Sigmoid colon (tissue), 7 donors: ENCODE measurements around the gene MROH8. TPM values are rescaled to one million over a fixed set of nuclear protein-coding genes. Genes with fewer than 3 reads are reported as not detected.

Source experiments
- DNase-seq: peaks from one replicate; pipeline ENCODE4 v3.0.0-alpha.2; 2019
- H3K27ac ChIP-seq, 4 donors: fragments of 200-600 bp; sonication (generic); one replicate each; pipeline ENCODE4 v1.5.1; 2016 to 2019; ENCODE audit warnings: mild to moderate bottlenecking in 1 of 4
- H3K27me3 ChIP-seq, 3 donors: fragments of 200-600 bp; sonication (generic); one replicate each; pipeline ENCODE4 v1.5.1; 2019; ENCODE audit warnings: mild to moderate bottlenecking in 1 of 3
- H3K36me3 ChIP-seq, 4 donors: fragments of 200-600 bp; sonication (generic); one replicate each; pipeline ENCODE4 v1.5.1; 2016 to 2019
- H3K4me1 ChIP-seq, 4 donors: fragments of 200-600 bp; sonication (generic); one replicate each; pipeline ENCODE4 v1.5.1; 2017 to 2019
- H3K4me3 ChIP-seq, 4 donors: fragments of 200-600 bp; sonication (generic); one replicate each; pipeline ENCODE4 v1.5.1; 2017 to 2019; ENCODE audit warnings: mild to moderate bottlenecking in 2 of 4, moderate library complexity in 1 of 4
- H3K9me3 ChIP-seq, 4 donors: fragments of 200-600 bp in 3 of 4; sonication (generic) in 3 of 4; one replicate each; pipeline versions ENCODE4 v1.5.1 to v1.6.1; 2013 to 2019
- EP300 ChIP-seq, 4 donors: sonication (generic); formaldehyde crosslinking; IDR thresholded peaks; one replicate each; pipeline ENCODE4 v1.6.1; 2017; ENCODE audit warnings: antibody characterized with exemption in 4 of 4
- POLR2A ChIP-seq, 2 donors: fragments of 450-650 bp; IDR thresholded peaks; one replicate each; pipeline ENCODE4 v1.6.1; 2016; ENCODE audit warnings: antibody characterized with exemption in 2 of 2, mild to moderate bottlenecking in 2 of 2, moderate library complexity in 2 of 2
- POLR2AphosphoS5 ChIP-seq, 4 donors: sonication (generic); formaldehyde crosslinking; IDR thresholded peaks; one replicate each; pipeline ENCODE4 v1.6.1; 2017; ENCODE audit warnings: antibody characterized with exemption in 4 of 4
- WGBS, 2 donors: extraction: QIAGEN DNeasy Blood & Tissue Kit; methylation state at CpG; one replicate each; pipeline ENCODE4 v1.1.7; 2013; 5-methylcytosine and 5-hydroxymethylcytosine counted together
- intact Hi-C: fragments of 100-400 bp; cut with DNase I; formaldehyde crosslinking; loops from one replicate; pipeline ENCODE4 v1.15.1; 2023
- polyA plus RNA-seq, 3 donors: library from polyadenylated mRNA; stranded (reverse); fragments of 200-250 nt; gene quantifications; one replicate each; pipeline ENCODE4 v1.2.3, GENCODE V29; 2013
- total RNA-seq, 4 donors: library from RNA; depleted of rRNA; stranded (reverse); fragments of >200 nt; gene quantifications; one replicate each; pipeline ENCODE4 v1.1.0, GENCODE V29; 2016
- TF ChIP-seq, protein P1 (sequence below), 4 experiments: fragments of 450-650 bp in 3 of 4; fragments of 200-600 bp in 1 of 4; IDR thresholded peaks; one replicate each; pipeline ENCODE4 v1.5.1; 2016 to 2019; ENCODE audit warnings: antibody characterized with exemption in 4 of 4, mild to moderate bottlenecking in 3 of 4, moderate library complexity in 2 of 4
- donor health status: healthy with polysubstance abuse.
- donor health status: Bipolar disorder and iron deficiency.
- donor health status: healthy.

MROH8 gene
- 10 to 100 TPM in 1 of 4 donors, 1 to 10 TPM in 3; 1.8 to 11.1 (median 5.1) TPM for total RNA-seq
- 1 to 10 TPM in 2 of 3 donors, under 1 TPM in 1; 0.46 to 2.4 (median 1.0) TPM for polyA plus RNA-seq

DNA sequence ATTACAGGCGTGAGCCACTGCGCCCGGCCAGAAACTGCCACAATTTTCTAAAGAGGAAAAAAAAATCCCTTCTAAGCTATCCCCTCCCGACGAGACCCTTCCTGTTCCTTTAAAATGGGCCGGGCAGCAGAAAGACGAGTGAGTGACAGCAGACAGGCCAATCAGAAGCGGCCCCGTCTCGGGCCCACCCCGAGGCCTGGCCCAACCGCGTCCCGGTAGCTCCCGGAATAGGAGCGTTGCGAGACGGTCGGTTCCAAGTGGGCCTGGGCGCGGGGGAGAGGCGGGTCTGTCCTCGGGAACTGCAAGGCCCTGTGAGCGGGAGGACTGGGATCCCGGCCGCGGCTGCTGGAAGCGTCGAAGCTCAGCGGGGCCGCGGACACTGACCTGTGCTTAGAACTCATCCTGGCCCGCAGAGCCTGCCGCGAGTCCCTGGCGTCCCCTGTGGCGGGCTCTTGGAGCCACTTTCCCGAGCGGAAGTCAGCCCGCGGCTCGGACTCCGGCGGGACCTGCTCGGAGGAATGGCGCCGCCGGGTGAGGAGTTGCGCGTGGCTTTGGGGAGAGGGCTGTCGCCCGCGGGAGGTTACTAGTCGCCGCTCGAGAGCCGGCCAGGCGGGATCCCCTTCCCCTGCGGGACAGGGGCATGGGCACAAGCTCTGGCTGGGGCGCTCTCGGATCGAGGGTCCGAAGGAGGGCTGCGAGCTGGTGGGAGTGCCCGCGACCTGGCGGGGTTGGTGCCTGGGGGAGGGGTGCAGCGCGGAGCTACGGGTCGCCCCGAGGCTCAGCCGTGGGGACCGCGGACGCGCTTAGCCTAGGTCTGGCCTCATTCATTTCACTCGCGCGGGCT lies at the start of gene MROH8, which contains the start of gene RPN2:
MROH8 (minus strand) TSS at position 710 of the 844 bp plus-strand sequence.
RPN2 (plus strand) TSS at position 492 of the 844 bp plus-strand sequence; CDS start at position 519, 27 bp downstream.
- Histone ChIP-seq H3K4me1 (peaks cover 0 to 45% (median 32%) of the 10 kb centered on the region in 4 donors), H3K36me3 (peaks cover 0 to 9% (median 1%) of the 10 kb centered on the region in 4 donors), H3K27me3 (no peaks in the 10 kb centered on the region), H3K27ac (peak within 1 kb of the TSS; percentile 95 to 98 (median 98)), H3K4me3 (peak within 1 kb of the TSS; percentile 69 to 93 (median 74)), H3K9me3 (no peaks in the 10 kb centered on the region)
- peak; percentile 99 for DNase-seq
- TF ChIP-seq, protein P1, sequence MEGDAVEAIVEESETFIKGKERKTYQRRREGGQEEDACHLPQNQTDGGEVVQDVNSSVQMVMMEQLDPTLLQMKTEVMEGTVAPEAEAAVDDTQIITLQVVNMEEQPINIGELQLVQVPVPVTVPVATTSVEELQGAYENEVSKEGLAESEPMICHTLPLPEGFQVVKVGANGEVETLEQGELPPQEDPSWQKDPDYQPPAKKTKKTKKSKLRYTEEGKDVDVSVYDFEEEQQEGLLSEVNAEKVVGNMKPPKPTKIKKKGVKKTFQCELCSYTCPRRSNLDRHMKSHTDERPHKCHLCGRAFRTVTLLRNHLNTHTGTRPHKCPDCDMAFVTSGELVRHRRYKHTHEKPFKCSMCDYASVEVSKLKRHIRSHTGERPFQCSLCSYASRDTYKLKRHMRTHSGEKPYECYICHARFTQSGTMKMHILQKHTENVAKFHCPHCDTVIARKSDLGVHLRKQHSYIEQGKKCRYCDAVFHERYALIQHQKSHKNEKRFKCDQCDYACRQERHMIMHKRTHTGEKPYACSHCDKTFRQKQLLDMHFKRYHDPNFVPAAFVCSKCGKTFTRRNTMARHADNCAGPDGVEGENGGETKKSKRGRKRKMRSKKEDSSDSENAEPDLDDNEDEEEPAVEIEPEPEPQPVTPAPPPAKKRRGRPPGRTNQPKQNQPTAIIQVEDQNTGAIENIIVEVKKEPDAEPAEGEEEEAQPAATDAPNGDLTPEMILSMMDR (IDR thresholded peaks at IDR 0.05), result no peak
- TF ChIP-seq POLR2A (IDR thresholded peaks at IDR 0.05) (peak; percentile 29 to 46), POLR2AphosphoS5 (IDR thresholded peaks at IDR 0.05) (peak; percentile 62 to 85 (median 76)), EP300 (IDR thresholded peaks at IDR 0.05) (no peak)
- WGBS, 2 donors, result 0% methylated on average over 80 of the region's 80 CpGs
- intact Hi-C loops, result loop anchor here (2.0 kb wide), 1 partner anchor 348 kb away; the partner anchor contains the start of gene BLCAP

- H3K36me3 ChIP-seq, result peaks cover 63 to 100% (median 86%) of the 10 kb centered on the region in 4 donors
- WGBS, 2 donors, result 93 to 95% methylated on average over 5 of the region's 5 CpGs
Measured at GRCh38 chr20:37228656-37229055, 49.3 kb upstream of the MROH8 start.

DNA sequence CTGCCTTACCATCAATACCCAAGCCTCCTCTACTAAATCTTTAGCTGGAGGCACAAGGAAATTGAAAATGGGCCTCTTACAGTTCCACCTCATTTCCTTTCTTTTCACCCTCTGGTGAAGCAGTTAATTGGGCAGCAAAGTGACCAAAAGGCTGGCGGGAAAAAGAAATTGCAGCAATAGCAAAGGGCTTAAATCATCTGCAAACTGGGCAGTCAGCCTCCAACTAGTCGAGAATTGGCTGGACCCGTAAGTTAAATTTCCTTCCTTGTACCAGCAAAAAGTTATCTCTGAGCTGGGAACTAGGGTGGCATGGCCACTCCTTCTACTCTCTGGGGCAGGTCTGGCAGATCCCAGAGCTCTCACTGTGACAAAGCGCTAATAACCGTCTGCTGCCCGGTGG lies 48.7 kb upstream of the MROH8 start:
- Histone ChIP-seq H3K27ac (peak overlapping the region in 2 of 4 donors; percentile 15 to 16), H3K4me1 (peaks cover 0 to 18% (median 8%) of the 10 kb centered on the region in 4 donors), H3K4me3 (no peak overlapping the region), H3K27me3 (no peaks in the 10 kb centered on the region), H3K36me3 (peaks cover 63 to 100% (median 82%) of the 10 kb centered on the region in 4 donors), H3K9me3 (no peaks in the 10 kb centered on the region)
- intact Hi-C loops, result no loop called here
- TF ChIP-seq POLR2A (IDR thresholded peaks at IDR 0.05) (no peak), POLR2AphosphoS5 (IDR thresholded peaks at IDR 0.05) (no peak), EP300 (IDR thresholded peaks at IDR 0.05) (no peak)
- TF ChIP-seq, protein P1 (IDR thresholded peaks at IDR 0.05), result no peak
- DNase-seq, result no peak
- 91 to 92% methylated on average over 6 of the region's 6 CpGs for WGBS, 2 donors

More at GRCh38 chr20:37228656-37229055, 49.3 kb upstream of the MROH8 start:
- no peaks in the 10 kb centered on the region for H3K27me3 ChIP-seq
- TF ChIP-seq, protein P1 (IDR thresholded peaks at IDR 0.05), result no peak
- TF ChIP-seq EP300 (IDR thresholded peaks at IDR 0.05) (no peak), POLR2AphosphoS5 (IDR thresholded peaks at IDR 0.05) (no peak), POLR2A (IDR thresholded peaks at IDR 0.05) (no peak)
- no peak overlapping the region for H3K4me3 ChIP-seq
- no peaks in the 10 kb centered on the region for H3K9me3 ChIP-seq
- no peak for DNase-seq
- H3K27ac ChIP-seq, result peak overlapping the region in 2 of 4 donors; percentile 15 to 16
- H3K4me1 ChIP-seq, result peaks cover 0 to 15% (median 8%) of the 10 kb centered on the region in 4 donors
- intact Hi-C loops, result no loop called here

DNA sequence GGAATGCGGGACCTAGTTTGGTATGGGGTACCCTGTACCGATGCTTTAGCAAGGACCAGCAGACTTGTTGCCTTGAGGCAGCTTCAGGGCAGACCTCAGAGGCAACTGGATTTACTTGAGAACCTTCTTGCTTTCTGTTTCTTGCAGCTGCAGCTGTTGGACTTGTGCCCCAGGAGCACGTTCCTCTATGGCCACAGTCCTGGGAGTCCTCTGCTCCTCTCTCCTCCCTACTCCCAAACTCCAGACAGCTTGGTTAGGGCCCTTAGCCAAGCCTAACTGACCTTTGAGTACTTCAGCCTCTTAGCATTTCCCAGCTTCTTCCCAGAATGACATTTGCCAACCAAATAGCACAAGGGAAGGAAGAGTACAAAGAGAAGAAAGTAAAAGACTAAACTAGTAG lies 47.5 kb upstream of the MROH8 start:
- 80 to 84% methylated on average over 3 of the region's 3 CpGs for WGBS, 2 donors
- Histone ChIP-seq H3K27me3 (no peaks in the 10 kb centered on the region), H3K9me3 (no peaks in the 10 kb centered on the region), H3K4me3 (no peak overlapping the region), H3K27ac (peak overlapping the region in 2 of 4 donors; percentile 13 to 15), H3K36me3 (peaks cover 56 to 89% (median 70%) of the 10 kb centered on the region in 4 donors), H3K4me1 (peaks cover 0 to 28% (median 10%) of the 10 kb centered on the region in 4 donors)
- TF ChIP-seq POLR2A (IDR thresholded peaks at IDR 0.05), result no peak
- TF ChIP-seq, protein P1 (IDR thresholded peaks at IDR 0.05), result no peak
- no peak for TF ChIP-seq POLR2AphosphoS5 (IDR thresholded peaks at IDR 0.05)
- no peak for TF ChIP-seq EP300 (IDR thresholded peaks at IDR 0.05)
- intact Hi-C loops, result no loop called here
- DNase-seq, result peak; percentile 82
